HepG2 (cell line): ENCODE results near the gene CCNQ. TPM values are rescaled to one million over a fixed set of nuclear protein-coding genes. Genes with fewer than 3 reads are reported as not detected.

Source experiments
- ADNP ChIP-seq: sonication (generic); formaldehyde crosslinking; IDR thresholded peaks from 2 replicates; pipeline ENCODE4 v1.4.0; 2020; ENCODE audit warnings: missing genetic modification reagents
- CBX2 ChIP-seq, 2 experiments: fragments of 200-600 bp in 1 of 2; sonication (generic); formaldehyde crosslinking in 1 of 2; IDR thresholded peaks; 2 replicates each; pipeline versions ENCODE4 v1.7.0 to v1.8.1; 2018 to 2022; ENCODE audit warnings: low read depth in 2 of 2, low read length in 1 of 2, mild to moderate bottlenecking in 1 of 2, missing genetic modification reagents in 1 of 2
- EHMT2 ChIP-seq: fragments of 200-600 bp; sonication (generic); IDR thresholded peaks from 2 replicates; pipeline ENCODE4 v1.7.0; 2017; ENCODE audit warnings: antibody characterized with exemption, low read depth, low read length, borderline replicate concordance
- FOXK1 ChIP-seq: sonication (generic); formaldehyde crosslinking; IDR thresholded peaks from 2 replicates; pipeline ENCODE4 v1.4.0; 2020; ENCODE audit warnings: low read depth, missing genetic modification reagents, borderline replicate concordance
- HNRNPL ChIP-seq: fragments of 200-400 bp; formaldehyde crosslinking; IDR thresholded peaks from 2 replicates; pipeline ENCODE4 v1.6.1; 2017; ENCODE audit warnings: mild to moderate bottlenecking, low read depth, low read length
- ISX ChIP-seq: sonication (generic); formaldehyde crosslinking; conservative IDR thresholded peaks from 2 replicates; pipeline ENCODE4 v1.5.0; 2020; ENCODE audit warnings: missing genetic modification reagents
- MBD4 ChIP-seq: IDR thresholded peaks from 2 replicates; pipeline ENCODE4 v1.6.1; 2012; ENCODE audit warnings: low read length, inconsistent platforms, borderline replicate concordance
- MEIS1 ChIP-seq: sonication (generic); formaldehyde crosslinking; IDR thresholded peaks from 2 replicates; pipeline ENCODE4 v1.9.0; 2021; ENCODE audit warnings: mild to moderate bottlenecking, missing genetic modification reagents, moderate library complexity, borderline replicate concordance
- MYC ChIP-seq: sonication (generic); formaldehyde crosslinking; IDR thresholded peaks from 2 replicates; pipeline ENCODE4 v1.9.0; 2021; ENCODE audit warnings: missing genetic modification reagents, borderline replicate concordance
- PHF5A ChIP-seq: IDR thresholded peaks from one replicate; pipeline ENCODE4 v1.6.1; 2018; ENCODE audit warnings: low read depth, missing genetic modification reagents; ENCODE audit not compliant: unreplicated experiment
- PPARG ChIP-seq: conservative IDR thresholded peaks from 2 replicates; pipeline ENCODE4 v1.6.1; 2016; ENCODE audit warnings: missing biosample characterization, missing genetic modification reagents
- SYNCRIP ChIP-seq: fragments of 200-400 bp; formaldehyde crosslinking; IDR thresholded peaks from 2 replicates; pipeline ENCODE4 v1.6.1; 2018; ENCODE audit warnings: mild to moderate bottlenecking, low read depth, low read length; ENCODE audit not compliant: insufficient read depth
- ZBTB38 ChIP-seq: sonication (generic); formaldehyde crosslinking; IDR thresholded peaks from 2 replicates; pipeline ENCODE4 v1.5.1; 2020; ENCODE audit warnings: mild to moderate bottlenecking, missing genetic modification reagents
- ZKSCAN1 ChIP-seq: fragments of 150-350 bp; IDR thresholded peaks from 2 replicates; pipeline ENCODE4 v1.6.1; 2014; ENCODE audit warnings: low read length
- ZNF225 ChIP-seq: sonication (generic); formaldehyde crosslinking; IDR thresholded peaks from 2 replicates; pipeline ENCODE4 v1.4.0; 2020; ENCODE audit warnings: mild to moderate bottlenecking, missing genetic modification reagents
- ZNF280B ChIP-seq: sonication (generic); formaldehyde crosslinking; IDR thresholded peaks from 2 replicates; pipeline ENCODE4 v1.5.0; 2020; ENCODE audit warnings: missing genetic modification reagents, mild to moderate bottlenecking, borderline replicate concordance
- ZNF441 ChIP-seq: sonication (generic); formaldehyde crosslinking; IDR thresholded peaks from 2 replicates; pipeline ENCODE4 v1.7.0; 2021; ENCODE audit warnings: missing genetic modification reagents, borderline replicate concordance
- ZNF550 ChIP-seq: sonication (generic); formaldehyde crosslinking; IDR thresholded peaks from 2 replicates; pipeline ENCODE4 v1.4.0; 2020; ENCODE audit warnings: mild to moderate bottlenecking, missing genetic modification reagents, borderline replicate concordance
- ZNF674 ChIP-seq: sonication (generic); formaldehyde crosslinking; IDR thresholded peaks from 2 replicates; pipeline ENCODE4 v1.5.0; 2020; ENCODE audit warnings: low read depth, mild to moderate bottlenecking, missing genetic modification reagents
- ZNF724P ChIP-seq: sonication (generic); formaldehyde crosslinking; IDR thresholded peaks from 2 replicates; pipeline ENCODE4 v1.8.0; 2022; ENCODE audit warnings: missing genetic modification reagents, borderline replicate concordance
- ZNF737 ChIP-seq: sonication (generic); formaldehyde crosslinking; IDR thresholded peaks from 2 replicates; pipeline ENCODE4 v1.5.0; 2020; ENCODE audit warnings: missing genetic modification reagents, mild to moderate bottlenecking, borderline replicate concordance
- ZNF749 ChIP-seq: sonication (generic); formaldehyde crosslinking; IDR thresholded peaks from 2 replicates; pipeline ENCODE4 v1.8.0; 2022; ENCODE audit warnings: mild to moderate bottlenecking, missing genetic modification reagents, moderate library complexity, borderline replicate concordance
- ZNF850 ChIP-seq: sonication (generic); formaldehyde crosslinking; conservative IDR thresholded peaks from 2 replicates; pipeline ENCODE4 v1.9.0; 2021; ENCODE audit warnings: mild to moderate bottlenecking, missing genetic modification reagents
- ZSCAN9 ChIP-seq: IDR thresholded peaks from 2 replicates; pipeline ENCODE4 v1.6.1; 2016; ENCODE audit warnings: borderline replicate concordance
- polyA plus RNA-seq, 8 experiments: library from polyadenylated mRNA; depleted of rRNA in 3 of 8; stranded (reverse) in 7 of 8; unstranded in 1 of 8; fragments of >200 nt; fragmentation: Illumina TruSeq in 4 of 8; extraction: Trizol in 4 of 8; gene quantifications; 2 replicates each; pipeline versions ENCODE4 v1.2.1 to v1.2.3, GENCODE V29; 2011 to 2016; ENCODE audit warnings: low read depth in 4 of 8, missing spikeins in 1 of 8, mixed read lengths in 1 of 8; ENCODE audit not compliant: insufficient read depth in 1 of 8
- total RNA-seq, 5 experiments: library from RNA; depleted of rRNA; stranded (reverse); fragments of >200 nt; fragmentation: Illumina TruSeq; extraction: Trizol; gene quantifications; 2 replicates each; pipeline ENCODE4 v1.2.3, GENCODE V29; 2016; ENCODE audit warnings: low read depth in 1 of 5
- TF ChIP-seq, protein P1 (sequence below): sonication (generic); formaldehyde crosslinking; conservative IDR thresholded peaks from 2 replicates; pipeline ENCODE4 v1.8.0; 2022; ENCODE audit warnings: missing genetic modification reagents
- TF ChIP-seq, protein P2 (sequence below): sonication (generic); formaldehyde crosslinking; IDR thresholded peaks from 2 replicates; pipeline ENCODE4 v1.9.0; 2021; ENCODE audit warnings: missing genetic modification reagents, mild to moderate bottlenecking, borderline replicate concordance

The CCNQ gene
- total and polyA plus RNA-seq, 2 of the 13 experiments (the other 11 are each of a cell fraction or from before 2014, with no cell fraction given), result 15.0 to 25.5 TPM

- TF ChIP-seq ZNF441 (CRISPR knock-in tag) (no peak), MBD4 (no peak), ZNF225 (no peak), PHF5A (peak; percentile 79), ZBTB38 (CRISPR knock-in tag) (no peak), ZNF280B (CRISPR knock-in tag) (no peak), MEIS1 (CRISPR knock-in tag) (no peak), MYC (CRISPR knock-in tag) (peak; percentile 66), ZNF550 (CRISPR knock-in tag) (no peak), ZNF674 (CRISPR knock-in tag) (no peak), ZNF724P (CRISPR knock-in tag) (no peak), ZNF850 (CRISPR knock-in tag) (no peak), ZNF749 (CRISPR knock-in tag) (0 out of 2 replicates have a peak, but pooled peaks have one; percentile 25), EHMT2 (no peak), SYNCRIP (no peak), ZSCAN9 (CRISPR knock-in tag) (no peak), FOXK1 (CRISPR knock-in tag) (no peak), ADNP (CRISPR knock-in tag) (no peak), CBX2 (IDR thresholded peaks at IDR 0.05; ENCODE audit: low read depth, low read length) (no peak), CBX2 (CRISPR knock-in tag; IDR thresholded peaks at IDR 0.05; ENCODE audit: low read depth) (no peak), ZKSCAN1 (no peak), HNRNPL (no peak), ISX (no peak), PPARG (CRISPR knock-in tag) (no peak), ZNF737 (CRISPR knock-in tag) (no peak)
- TF ChIP-seq, protein P1, sequence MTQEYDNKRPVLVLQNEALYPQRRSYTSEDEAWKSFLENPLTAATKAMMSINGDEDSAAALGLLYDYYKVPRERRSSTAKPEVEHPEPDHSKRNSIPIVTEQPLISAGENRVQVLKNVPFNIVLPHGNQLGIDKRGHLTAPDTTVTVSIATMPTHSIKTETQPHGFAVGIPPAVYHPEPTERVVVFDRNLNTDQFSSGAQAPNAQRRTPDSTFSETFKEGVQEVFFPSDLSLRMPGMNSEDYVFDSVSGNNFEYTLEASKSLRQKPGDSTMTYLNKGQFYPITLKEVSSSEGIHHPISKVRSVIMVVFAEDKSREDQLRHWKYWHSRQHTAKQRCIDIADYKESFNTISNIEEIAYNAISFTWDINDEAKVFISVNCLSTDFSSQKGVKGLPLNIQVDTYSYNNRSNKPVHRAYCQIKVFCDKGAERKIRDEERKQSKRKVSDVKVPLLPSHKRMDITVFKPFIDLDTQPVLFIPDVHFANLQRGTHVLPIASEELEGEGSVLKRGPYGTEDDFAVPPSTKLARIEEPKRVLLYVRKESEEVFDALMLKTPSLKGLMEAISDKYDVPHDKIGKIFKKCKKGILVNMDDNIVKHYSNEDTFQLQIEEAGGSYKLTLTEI (CRISPR knock-in tag), result no peak
- TF ChIP-seq, protein P2, sequence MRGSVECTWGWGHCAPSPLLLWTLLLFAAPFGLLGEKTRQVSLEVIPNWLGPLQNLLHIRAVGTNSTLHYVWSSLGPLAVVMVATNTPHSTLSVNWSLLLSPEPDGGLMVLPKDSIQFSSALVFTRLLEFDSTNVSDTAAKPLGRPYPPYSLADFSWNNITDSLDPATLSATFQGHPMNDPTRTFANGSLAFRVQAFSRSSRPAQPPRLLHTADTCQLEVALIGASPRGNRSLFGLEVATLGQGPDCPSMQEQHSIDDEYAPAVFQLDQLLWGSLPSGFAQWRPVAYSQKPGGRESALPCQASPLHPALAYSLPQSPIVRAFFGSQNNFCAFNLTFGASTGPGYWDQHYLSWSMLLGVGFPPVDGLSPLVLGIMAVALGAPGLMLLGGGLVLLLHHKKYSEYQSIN, result 0 out of 2 replicates have a peak, but pooled peaks have one; percentile 23
These were observed 28.1 kb upstream of the CCNQ start (continued) for GRCh38 chrX:153626863-153627674.
